Measurements from ENCODE around the gene NPAS2.

DNA sequence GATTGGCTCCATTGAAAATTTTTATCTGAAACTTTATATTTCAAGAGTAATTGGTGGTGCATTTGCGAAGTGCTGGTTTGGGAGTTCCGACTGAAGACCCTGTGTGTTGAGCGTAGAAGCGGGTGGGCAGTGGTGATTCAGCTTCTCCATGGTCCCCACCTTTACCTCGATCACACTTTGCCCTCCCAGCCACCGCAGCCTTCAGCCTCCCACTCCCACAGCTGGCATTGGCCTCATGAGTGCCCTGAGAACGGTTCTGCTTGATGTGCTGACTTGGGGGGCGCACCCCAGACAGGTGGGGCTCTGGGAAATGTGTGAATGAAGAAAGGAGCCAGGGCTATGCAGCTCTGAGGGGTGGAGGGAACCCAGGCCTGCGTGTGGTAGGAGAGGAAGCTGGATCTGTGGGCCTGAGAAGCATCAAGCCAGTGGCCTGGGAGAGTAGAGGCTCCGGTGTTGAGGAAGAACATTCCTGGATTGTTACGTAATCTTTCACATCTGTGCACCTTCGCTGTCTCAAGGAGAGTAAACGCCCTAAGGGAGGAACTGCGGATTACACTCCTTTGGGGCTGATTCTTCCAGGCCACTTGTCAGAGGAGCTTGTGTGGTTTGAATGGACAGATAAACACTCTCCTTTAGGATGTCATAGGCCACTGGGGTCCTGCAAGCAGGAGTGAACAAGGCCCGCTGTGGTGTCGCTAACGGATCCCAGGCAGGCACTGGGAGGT lies 83.8 kb downstream of the NPAS2 start:
- TF ChIP-seq EZH2phosphoT487 (IDR thresholded peaks at IDR 0.05; ENCODE audit: borderline replicate concordance) (no peak), CTCF (conservative IDR thresholded peaks at IDR 0.05; ENCODE audit: low read length) (no peak)

All from Loucy (cell line).